Measurements from ENCODE around the gene ALG12. TPM values are rescaled to one million over a fixed set of nuclear protein-coding genes. Genes with fewer than 3 reads are reported as not detected.

ALG12 gene
- total RNA-seq, 6 donors from 2014 or later, result 14.2 to 32.5 (median 22.3) TPM

DNA sequence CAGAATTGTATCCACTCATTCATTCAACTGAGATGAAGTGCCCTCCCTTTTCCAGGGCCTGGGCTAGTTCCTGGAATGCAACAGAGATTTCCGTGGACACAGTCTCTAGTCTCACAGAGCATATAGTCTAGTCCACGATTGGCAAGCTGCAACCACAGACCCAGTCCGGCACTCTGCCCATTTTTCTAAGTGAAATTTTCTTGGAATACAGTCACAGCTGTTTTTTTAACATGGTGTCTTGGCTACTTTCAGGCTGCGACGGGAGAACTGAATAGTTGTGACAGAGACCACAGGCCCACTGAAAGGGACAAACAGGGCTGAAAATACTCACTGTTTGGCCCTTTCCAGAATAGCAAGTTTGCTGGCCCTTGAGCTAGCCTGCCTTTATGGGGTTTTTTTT is 29.2 kb downstream of the ALG12 start:
- no peak for TF ChIP-seq POLR2AphosphoS5 (IDR thresholded peaks at IDR 0.05)
- TF ChIP-seq POLR2A (IDR thresholded peaks at IDR 0.05), result no peak
- TF ChIP-seq EP300 (IDR thresholded peaks at IDR 0.05), result no peak
- TF ChIP-seq, protein P1, sequence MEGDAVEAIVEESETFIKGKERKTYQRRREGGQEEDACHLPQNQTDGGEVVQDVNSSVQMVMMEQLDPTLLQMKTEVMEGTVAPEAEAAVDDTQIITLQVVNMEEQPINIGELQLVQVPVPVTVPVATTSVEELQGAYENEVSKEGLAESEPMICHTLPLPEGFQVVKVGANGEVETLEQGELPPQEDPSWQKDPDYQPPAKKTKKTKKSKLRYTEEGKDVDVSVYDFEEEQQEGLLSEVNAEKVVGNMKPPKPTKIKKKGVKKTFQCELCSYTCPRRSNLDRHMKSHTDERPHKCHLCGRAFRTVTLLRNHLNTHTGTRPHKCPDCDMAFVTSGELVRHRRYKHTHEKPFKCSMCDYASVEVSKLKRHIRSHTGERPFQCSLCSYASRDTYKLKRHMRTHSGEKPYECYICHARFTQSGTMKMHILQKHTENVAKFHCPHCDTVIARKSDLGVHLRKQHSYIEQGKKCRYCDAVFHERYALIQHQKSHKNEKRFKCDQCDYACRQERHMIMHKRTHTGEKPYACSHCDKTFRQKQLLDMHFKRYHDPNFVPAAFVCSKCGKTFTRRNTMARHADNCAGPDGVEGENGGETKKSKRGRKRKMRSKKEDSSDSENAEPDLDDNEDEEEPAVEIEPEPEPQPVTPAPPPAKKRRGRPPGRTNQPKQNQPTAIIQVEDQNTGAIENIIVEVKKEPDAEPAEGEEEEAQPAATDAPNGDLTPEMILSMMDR (IDR thresholded peaks at IDR 0.05), result no peak
- WGBS, 2 donors, result 89 to 92% methylated on average over 5 of the region's 5 CpGs
- Histone ChIP-seq H3K27ac (no peak overlapping the region), H3K36me3 (peaks cover 0 to 55% (median 29%) of the 10 kb centered on the region in 4 donors), H3K4me3 (no peak overlapping the region), H3K9me3 (no peaks in the 10 kb centered on the region), H3K4me1 (no peaks in the 10 kb centered on the region), H3K27me3 (no peaks in the 10 kb centered on the region)
- ATAC-seq (ENCODE audit: low FRiP score in 2 of 2) (no peak), DNase-seq (no peak)

DNA sequence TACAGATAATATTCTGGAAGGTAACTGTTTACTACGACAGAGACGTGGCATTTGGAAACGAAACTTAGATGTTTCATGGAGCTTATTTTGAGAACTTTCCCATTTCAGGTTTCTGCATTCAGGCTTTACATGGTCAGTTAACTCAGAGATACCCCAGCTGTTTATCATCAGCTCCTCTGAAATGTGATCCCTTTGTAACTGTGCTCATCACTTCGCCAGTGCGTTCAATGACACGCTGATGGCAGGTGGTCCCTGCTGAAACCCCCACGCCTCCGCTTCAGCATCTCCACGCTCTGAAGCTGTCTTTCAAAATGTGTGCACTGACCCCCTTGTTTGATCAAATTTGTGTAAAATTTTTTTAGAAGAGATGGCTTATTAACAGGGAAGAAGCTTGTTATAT is 30.5 kb downstream of the ALG12 start:
- no peaks in the 10 kb centered on the region for H3K27me3 ChIP-seq
- H3K9me3 ChIP-seq, result no peaks in the 10 kb centered on the region
- no peak for TF ChIP-seq POLR2A (IDR thresholded peaks at IDR 0.05)
- TF ChIP-seq, protein P1 (IDR thresholded peaks at IDR 0.05), result no peak
- no peak for TF ChIP-seq POLR2AphosphoS5 (IDR thresholded peaks at IDR 0.05)
- no peak for TF ChIP-seq EP300 (IDR thresholded peaks at IDR 0.05)
- H3K4me1 ChIP-seq, result no peaks in the 10 kb centered on the region
- no peak for DNase-seq
- no peak overlapping the region for H3K27ac ChIP-seq
- no peak overlapping the region for H3K4me3 ChIP-seq
- WGBS, 2 donors, result 95 to 97% methylated on average over 9 of the region's 9 CpGs
- no peak for ATAC-seq (ENCODE audit: low FRiP score in 2 of 2)
- peaks cover 0 to 63% (median 32%) of the 10 kb centered on the region in 4 donors for H3K36me3 ChIP-seq

DNA sequence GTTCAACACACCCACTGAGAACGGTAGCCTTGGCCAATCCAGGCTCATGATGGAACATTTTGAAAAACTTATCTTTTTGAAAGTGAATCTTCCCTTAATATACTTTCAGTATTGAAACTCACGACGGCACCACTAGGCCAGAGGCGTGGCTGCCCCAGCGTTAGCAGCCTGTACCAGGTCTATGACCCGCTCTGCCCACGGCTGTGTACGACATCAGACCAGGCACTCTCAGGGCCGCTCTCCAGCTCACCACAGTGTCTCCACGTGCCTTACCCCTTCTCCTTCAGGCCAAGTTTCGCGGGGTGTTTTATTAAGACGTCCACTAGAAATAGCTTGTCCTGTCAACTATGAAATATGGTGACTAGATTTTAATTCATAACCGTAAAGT is 31.2 kb downstream of the ALG12 start:
- H3K4me1 ChIP-seq, result no peaks in the 10 kb centered on the region
- no peak overlapping the region for H3K27ac ChIP-seq
- DNase-seq, result no peak
- H3K27me3 ChIP-seq, result no peaks in the 10 kb centered on the region
- WGBS, 2 donors, result 92 to 97% methylated on average over 14 of the region's 14 CpGs
- no peak for ATAC-seq (ENCODE audit: low FRiP score in 2 of 2)
- no peak overlapping the region for H3K4me3 ChIP-seq
- TF ChIP-seq, protein P1 (IDR thresholded peaks at IDR 0.05), result no peak
- no peak for TF ChIP-seq POLR2A (IDR thresholded peaks at IDR 0.05)
- no peak for TF ChIP-seq EP300 (IDR thresholded peaks at IDR 0.05)
- no peak for TF ChIP-seq POLR2AphosphoS5 (IDR thresholded peaks at IDR 0.05)
- H3K9me3 ChIP-seq, result no peaks in the 10 kb centered on the region
- peaks cover 0 to 59% (median 32%) of the 10 kb centered on the region in 4 donors for H3K36me3 ChIP-seq

DNA sequence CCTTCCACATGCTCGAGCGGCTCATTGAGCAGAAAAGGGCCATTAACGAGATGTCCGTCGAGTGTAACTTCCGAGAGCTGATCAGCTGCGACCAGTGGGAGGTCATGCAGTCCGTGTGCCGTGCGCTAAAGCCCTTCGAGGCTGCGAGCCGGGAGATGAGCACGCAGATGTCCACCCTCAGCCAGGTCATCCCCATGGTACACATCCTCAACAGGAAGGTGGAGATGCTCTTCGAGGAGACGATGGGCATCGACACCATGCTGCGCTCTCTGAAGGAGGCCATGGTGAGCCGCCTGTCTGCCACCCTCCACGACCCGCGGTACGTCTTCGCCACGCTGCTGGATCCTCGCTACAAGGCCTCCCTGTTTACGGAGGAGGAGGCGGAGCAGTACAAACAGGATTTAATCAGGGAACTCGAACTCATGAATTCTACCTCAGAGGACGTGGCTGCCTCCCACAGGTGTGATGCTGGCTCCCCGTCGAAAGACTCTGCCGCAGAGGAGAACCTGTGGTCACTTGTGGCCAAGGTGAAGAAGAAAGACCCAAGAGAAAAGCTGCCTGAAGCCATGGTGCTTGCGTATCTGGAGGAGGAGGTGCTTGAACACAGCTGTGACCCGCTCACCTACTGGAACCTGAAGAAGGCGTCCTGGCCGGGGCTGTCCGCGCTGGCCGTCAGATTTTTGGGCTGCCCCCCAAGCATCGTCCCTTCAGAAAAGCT is 31.7 kb downstream of the ALG12 start:
- Histone ChIP-seq H3K27ac (no peak overlapping the region), H3K27me3 (no peaks in the 10 kb centered on the region), H3K9me3 (no peaks in the 10 kb centered on the region), H3K4me3 (no peak overlapping the region), H3K4me1 (no peaks in the 10 kb centered on the region), H3K36me3 (peaks cover 0 to 59% (median 32%) of the 10 kb centered on the region in 4 donors)
- ATAC-seq (ENCODE audit: low FRiP score in 2 of 2) (no peak), DNase-seq (no peak)
- 97 to 98% methylated on average over 41 of the region's 41 CpGs for WGBS, 2 donors
- TF ChIP-seq POLR2AphosphoS5 (IDR thresholded peaks at IDR 0.05), result no peak
- TF ChIP-seq POLR2A (IDR thresholded peaks at IDR 0.05), result no peak
- no peak for TF ChIP-seq EP300 (IDR thresholded peaks at IDR 0.05)
- TF ChIP-seq, protein P1 (IDR thresholded peaks at IDR 0.05), result no peak

DNA sequence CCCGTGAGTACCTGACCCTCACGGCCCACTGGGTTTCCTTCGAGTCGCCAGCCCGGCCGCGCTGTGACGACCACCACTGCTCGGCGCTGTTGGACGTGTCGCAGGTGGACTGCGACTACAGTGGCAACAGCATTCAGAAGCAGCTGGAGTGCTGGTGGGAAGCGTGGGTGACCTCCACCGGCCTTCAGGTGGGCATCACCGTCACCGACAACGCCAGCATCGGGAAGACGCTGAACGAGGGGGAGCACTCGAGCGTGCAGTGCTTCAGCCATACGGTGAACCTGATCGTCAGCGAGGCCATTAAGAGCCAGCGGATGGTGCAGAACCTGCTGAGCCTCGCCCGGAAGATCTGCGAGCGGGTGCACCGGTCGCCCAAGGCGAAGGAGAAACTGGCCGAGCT is 32.4 kb downstream of the ALG12 start:
- H3K27ac ChIP-seq, result no peak overlapping the region
- H3K4me3 ChIP-seq, result no peak overlapping the region
- no peaks in the 10 kb centered on the region for H3K4me1 ChIP-seq
- 97 to 98% methylated on average over 35 of the region's 35 CpGs for WGBS, 2 donors
- no peak for ATAC-seq (ENCODE audit: low FRiP score in 2 of 2)
- H3K27me3 ChIP-seq, result no peaks in the 10 kb centered on the region
- DNase-seq, result peak in 1 of 2 donors; percentile 69
- no peaks in the 10 kb centered on the region for H3K9me3 ChIP-seq
- TF ChIP-seq POLR2A (IDR thresholded peaks at IDR 0.05) (no peak), POLR2AphosphoS5 (IDR thresholded peaks at IDR 0.05) (no peak), EP300 (IDR thresholded peaks at IDR 0.05) (no peak)
- TF ChIP-seq, protein P1 (IDR thresholded peaks at IDR 0.05), result no peak
- peaks cover 0 to 59% (median 32%) of the 10 kb centered on the region in 4 donors for H3K36me3 ChIP-seq
